Measurements from ENCODE around the gene FKBP5. TPM values are rescaled to one million over a fixed set of nuclear protein-coding genes. Genes with fewer than 3 reads are reported as not detected.
A peak's percentile ranks its signal among the peaks of the same experiment; 100 is the strongest.

Gene FKBP5
- total and polyA plus RNA-seq, 2 donors (not counting 1 experiment from before 2014, with no cell fraction given), result 10.9 to 16.3 TPM

- no peak for TF ChIP-seq EZH2 (IDR thresholded peaks at IDR 0.05; ENCODE audit: low read length, missing control alignments)
- no peak for TF ChIP-seq CTCF (conservative IDR thresholded peaks at IDR 0.05 in 1 of 2, IDR thresholded peaks at IDR 0.05 in 1 of 2; ENCODE audit: low read depth in 1 of 2, low read length in 2 of 2)
- no peak for DNase-seq (ENCODE audit: low read depth in 2 of 2)
- H3K79me2 ChIP-seq (ENCODE audit: control insufficient read depth, insufficient read depth, low read length), result no peaks in the 10 kb centered on the region
- H3K4me3 ChIP-seq (replicated peaks in 1 of 4; ENCODE audit: control extremely low read depth in 1 of 4, insufficient read depth in 1 of 4, low read depth in 3 of 4, low read length in 4 of 4), result no peak overlapping the region
- H3K4me2 ChIP-seq (ENCODE audit: extremely low read depth, insufficient read depth, low read length), result no peak overlapping the region
- H3K4me1 ChIP-seq (ENCODE audit: control insufficient read depth, extremely low read depth, insufficient read depth, low read length), result peaks cover 4% of the 10 kb centered on the region
- no peaks in the 10 kb centered on the region for H3K9me3 ChIP-seq (ENCODE audit: control insufficient read depth, insufficient read depth, low read depth, low read length)
- H3K36me3 ChIP-seq (ENCODE audit: control insufficient read depth, insufficient read depth, low read length), result no peaks in the 10 kb centered on the region
- no peak overlapping the region for H2AFZ ChIP-seq (ENCODE audit: low read length)
- H3K27me3 ChIP-seq (ENCODE audit: control insufficient read depth, insufficient read depth, low read length), result no peaks in the 10 kb centered on the region
- no peak overlapping the region for H3K27ac ChIP-seq (ENCODE audit: insufficient read depth, low read length)
- no peaks in the 10 kb centered on the region for H4K20me1 ChIP-seq (ENCODE audit: control insufficient read depth, extremely low read depth, insufficient read depth, low read length)
- H3K9ac ChIP-seq (ENCODE audit: insufficient read depth, low read length), result no peak overlapping the region
These were observed 96.5 kb downstream of the FKBP5 start for GRCh38 chr6:35592178-35592577.

- TF ChIP-seq CTCF (conservative IDR thresholded peaks at IDR 0.05 in 1 of 2, IDR thresholded peaks at IDR 0.05 in 1 of 2; ENCODE audit: low read depth in 1 of 2, low read length in 2 of 2) (no peak), EZH2 (IDR thresholded peaks at IDR 0.05; ENCODE audit: low read length, missing control alignments) (no peak)
- Histone ChIP-seq H3K4me1 (ENCODE audit: control insufficient read depth, extremely low read depth, insufficient read depth, low read length) (no peaks in the 10 kb centered on the region), H4K20me1 (ENCODE audit: control insufficient read depth, extremely low read depth, insufficient read depth, low read length) (no peaks in the 10 kb centered on the region), H2AFZ (ENCODE audit: low read length) (no peak overlapping the region), H3K79me2 (ENCODE audit: control insufficient read depth, insufficient read depth, low read length) (no peaks in the 10 kb centered on the region), H3K9ac (ENCODE audit: insufficient read depth, low read length) (no peak overlapping the region), H3K27ac (ENCODE audit: insufficient read depth, low read length) (no peak overlapping the region), H3K36me3 (ENCODE audit: control insufficient read depth, insufficient read depth, low read length) (no peaks in the 10 kb centered on the region), H3K4me2 (ENCODE audit: extremely low read depth, insufficient read depth, low read length) (no peak overlapping the region), H3K27me3 (ENCODE audit: control insufficient read depth, insufficient read depth, low read length) (no peaks in the 10 kb centered on the region), H3K9me3 (ENCODE audit: control insufficient read depth, insufficient read depth, low read depth, low read length) (no peaks in the 10 kb centered on the region), H3K4me3 (replicated peaks in 1 of 4; ENCODE audit: control extremely low read depth in 1 of 4, insufficient read depth in 1 of 4, low read depth in 3 of 4, low read length in 4 of 4) (no peak overlapping the region)
- peak in 1 of 2 donors; percentile 84 for DNase-seq (ENCODE audit: low read depth in 2 of 2)
These were observed 98.1 kb downstream of the FKBP5 start for GRCh38 chr6:35590622-35591066.

GRCh38 chr6:35589904-35590303 is 98.8 kb downstream of the FKBP5 start:
- H3K36me3 ChIP-seq (ENCODE audit: control insufficient read depth, insufficient read depth, low read length), result no peaks in the 10 kb centered on the region
- no peak for TF ChIP-seq CTCF (conservative IDR thresholded peaks at IDR 0.05 in 1 of 2, IDR thresholded peaks at IDR 0.05 in 1 of 2; ENCODE audit: low read depth in 1 of 2, low read length in 2 of 2)
- no peak for TF ChIP-seq EZH2 (IDR thresholded peaks at IDR 0.05; ENCODE audit: low read length, missing control alignments)

More at GRCh38 chr6:35589904-35590303, 98.8 kb downstream of the FKBP5 start:
- H3K9me3 ChIP-seq (ENCODE audit: control insufficient read depth, insufficient read depth, low read depth, low read length), result no peaks in the 10 kb centered on the region
- H4K20me1 ChIP-seq (ENCODE audit: control insufficient read depth, extremely low read depth, insufficient read depth, low read length), result no peaks in the 10 kb centered on the region
- H3K4me1 ChIP-seq (ENCODE audit: control insufficient read depth, extremely low read depth, insufficient read depth, low read length), result no peaks in the 10 kb centered on the region
- H3K27ac ChIP-seq (ENCODE audit: insufficient read depth, low read length), result no peak overlapping the region
- no peak overlapping the region for H2AFZ ChIP-seq (ENCODE audit: low read length)
- no peaks in the 10 kb centered on the region for H3K79me2 ChIP-seq (ENCODE audit: control insufficient read depth, insufficient read depth, low read length)
- no peak overlapping the region for H3K9ac ChIP-seq (ENCODE audit: insufficient read depth, low read length)
- DNase-seq (ENCODE audit: low read depth in 2 of 2), result no peak
- no peak overlapping the region for H3K4me2 ChIP-seq (ENCODE audit: extremely low read depth, insufficient read depth, low read length)
- no peaks in the 10 kb centered on the region for H3K27me3 ChIP-seq (ENCODE audit: control insufficient read depth, insufficient read depth, low read length)
- no peak overlapping the region for H3K4me3 ChIP-seq (replicated peaks in 1 of 4; ENCODE audit: control extremely low read depth in 1 of 4, insufficient read depth in 1 of 4, low read depth in 3 of 4, low read length in 4 of 4)

Measured in fibroblast of lung (primary cell).